ENCODE results near the gene ABCC11.

The ABCC11 gene

GRCh38 chr16:48125888-48126287 lies 121.5 kb downstream of the ABCC11 start:
- DNase-seq = no peak

- no peak for DNase-seq
Measured at GRCh38 chr16:48124266-48124665, 123.1 kb downstream of the ABCC11 start.

GRCh38 chr16:48123104-48123788 lies 124.1 kb downstream of the ABCC11 start:
- DNase-seq = no peak

- no peak for DNase-seq
Measured at GRCh38 chr16:48121276-48121675, 126.1 kb downstream of the ABCC11 start.

GRCh38 chr16:48118841-48119240 lies 128.5 kb downstream of the ABCC11 start:
- DNase-seq = no peak

- DNase-seq = peak; percentile 54
Measured at GRCh38 chr16:48117217-48118105, 129.9 kb downstream of the ABCC11 start.
